Activated naive CD8-positive, alpha-beta T cell (primary cell): Measurements from ENCODE around the gene EMID1.
"Not testable (repeated sequence)": the region's sequence is repeated elsewhere in the genome, so short reads cannot be mapped to it uniquely, and the experiment has no call there.

ENCODE experiments used
- H3K27ac Mint-ChIP-seq: one replicate; pipeline ENCODE4 v1.8.0; 2021; ENCODE audit warnings: mixed read lengths
- H3K27me3 Mint-ChIP-seq: one replicate; pipeline ENCODE4 v1.8.0; 2021; ENCODE audit warnings: mixed read lengths
- H3K36me3 Mint-ChIP-seq: one replicate; pipeline ENCODE4 v1.8.0; 2021; ENCODE audit warnings: mixed read lengths
- H3K4me1 Mint-ChIP-seq: one replicate; pipeline ENCODE4 v1.8.0; 2021; ENCODE audit warnings: low read depth, mixed read lengths
- H3K4me3 Mint-ChIP-seq: one replicate; pipeline ENCODE4 v1.8.0; 2021; ENCODE audit warnings: mild to moderate bottlenecking, mixed read lengths
- H3K9me3 Mint-ChIP-seq: one replicate; pipeline ENCODE4 v1.8.0; 2021; ENCODE audit warnings: low read depth, mixed read lengths

The EMID1 gene

DNA sequence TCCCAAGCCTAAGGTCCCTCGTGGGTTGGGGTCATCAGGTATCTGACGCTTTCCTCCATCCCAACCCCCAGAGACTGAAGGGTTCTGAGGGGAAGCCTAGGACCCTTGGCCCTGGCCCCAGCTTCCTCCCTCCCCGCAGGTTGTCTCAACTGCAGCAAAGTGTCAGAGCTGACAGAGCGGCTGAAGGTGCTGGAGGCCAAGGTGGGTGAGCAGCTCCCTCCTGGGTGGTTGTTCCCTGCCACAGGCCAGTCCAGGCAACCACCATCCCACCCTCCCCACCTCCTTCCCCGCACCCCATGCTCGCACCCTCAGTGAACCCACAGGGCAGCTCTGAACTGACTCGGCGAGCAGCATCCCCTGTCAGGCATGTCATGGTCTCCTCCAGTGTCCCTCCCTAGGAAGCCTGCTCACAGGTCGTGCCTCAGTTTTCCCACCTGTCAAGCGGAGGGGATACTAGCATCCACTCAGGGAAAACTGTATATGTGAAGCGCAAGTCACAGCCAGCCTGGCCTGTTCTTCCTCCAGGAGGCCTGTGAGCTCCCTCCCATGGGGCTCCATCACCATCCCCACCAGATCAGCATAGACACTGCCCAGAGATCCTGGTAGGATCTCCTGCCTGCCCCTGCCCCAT is 20.8 kb downstream of the EMID1 start:
- H3K4me3 Mint-ChIP-seq, result no peak overlapping the region
- H3K4me1 Mint-ChIP-seq, result no peaks in the 10 kb centered on the region
- H3K9me3 Mint-ChIP-seq, result no peaks in the 10 kb centered on the region
- no peaks in the 10 kb centered on the region for H3K27me3 Mint-ChIP-seq
- H3K27ac Mint-ChIP-seq, result no peak overlapping the region
- H3K36me3 Mint-ChIP-seq, result no peaks in the 10 kb centered on the region

DNA sequence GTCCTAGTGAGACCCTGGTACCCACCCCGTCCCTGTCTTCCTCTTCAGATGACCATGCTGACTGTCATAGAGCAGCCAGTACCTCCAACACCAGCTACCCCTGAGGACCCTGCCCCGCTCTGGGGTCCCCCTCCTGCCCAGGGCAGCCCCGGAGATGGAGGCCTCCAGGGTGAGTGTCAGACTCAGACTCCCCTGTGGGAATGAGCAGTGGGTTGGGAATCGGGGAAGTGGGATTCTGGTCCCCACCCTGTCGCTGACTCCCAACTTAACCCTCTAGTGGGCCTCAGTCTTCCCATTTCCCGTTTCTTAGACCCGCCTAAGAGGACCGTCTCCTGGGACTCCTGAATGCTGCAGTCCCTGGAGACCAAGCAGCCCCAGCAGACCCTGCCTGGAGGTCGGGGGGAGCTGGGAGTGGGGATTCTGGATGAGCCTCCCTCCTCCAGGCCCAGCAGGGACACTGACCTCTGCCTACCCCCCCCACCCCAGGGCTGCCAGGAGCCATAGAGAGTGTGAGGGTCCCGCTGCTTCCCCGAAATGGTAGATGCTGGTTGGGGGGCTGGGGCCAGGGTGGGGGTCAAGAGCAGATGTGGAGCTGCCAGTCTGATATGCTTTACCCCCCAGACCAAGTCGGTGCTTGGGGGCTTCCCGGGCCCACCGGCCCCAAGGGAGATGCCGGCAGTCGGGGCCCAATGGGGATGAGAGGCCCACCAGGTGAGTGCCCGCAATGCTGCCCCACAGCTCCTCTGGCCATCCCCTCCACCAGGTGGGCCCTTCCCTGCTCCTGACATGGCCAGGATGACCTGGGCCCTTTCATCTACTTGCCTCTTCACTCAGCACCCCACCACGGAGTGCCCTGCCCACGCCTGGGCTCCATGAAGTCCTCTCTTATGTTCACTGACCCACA is 25.5 kb downstream of the EMID1 start:
- Mint-ChIP-seq H3K27ac (no peak overlapping the region), H3K4me3 (no peak overlapping the region), H3K27me3 (no peaks in the 10 kb centered on the region), H3K36me3 (no peaks in the 10 kb centered on the region), H3K4me1 (no peaks in the 10 kb centered on the region), H3K9me3 (peaks cover 5% of the 10 kb centered on the region)

DNA sequence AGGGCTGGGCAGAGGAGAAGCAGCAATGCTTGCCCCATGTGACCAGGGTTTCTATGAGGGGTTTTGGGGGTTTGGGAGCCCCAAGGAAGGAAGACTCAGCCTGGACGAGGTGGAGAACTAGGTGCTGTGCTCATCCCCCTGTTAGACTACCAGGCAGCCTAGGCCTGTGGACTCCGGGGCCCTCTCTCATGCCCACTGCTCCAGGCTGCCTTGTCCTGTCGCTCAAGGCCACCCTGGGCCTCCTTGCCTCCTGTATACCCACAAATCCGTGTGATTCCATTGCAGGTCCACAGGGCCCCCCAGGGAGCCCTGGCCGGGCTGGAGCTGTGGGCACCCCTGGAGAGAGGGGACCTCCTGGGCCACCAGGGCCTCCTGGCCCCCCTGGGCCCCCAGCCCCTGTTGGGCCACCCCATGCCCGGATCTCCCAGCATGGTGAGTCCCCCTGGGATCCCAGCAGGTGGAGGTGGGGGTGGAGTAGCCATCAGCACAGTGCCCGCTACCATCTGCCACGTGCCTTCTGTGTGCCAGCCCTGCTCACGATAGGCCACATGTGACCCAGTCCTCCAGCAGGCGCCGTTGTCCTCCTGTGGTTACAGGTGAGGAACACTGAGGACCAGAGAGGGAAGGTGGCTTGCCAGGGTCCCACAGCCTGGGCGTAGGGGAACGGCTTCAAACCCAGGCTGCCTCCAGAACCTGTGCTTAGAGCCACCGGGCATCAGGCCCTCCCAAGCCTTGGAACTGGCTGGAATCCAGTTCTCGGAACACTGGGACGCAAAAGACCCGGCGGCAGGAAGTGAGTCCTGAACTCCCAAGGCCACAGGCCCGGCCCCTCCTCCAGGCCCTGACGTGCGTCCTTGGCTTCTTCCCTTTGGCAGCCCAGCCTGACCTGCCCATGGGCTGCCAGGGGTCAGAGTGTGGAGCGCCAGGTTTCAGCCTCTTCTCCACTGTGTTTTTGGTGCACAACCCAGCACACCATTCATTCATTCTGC is 26.6 kb downstream of the EMID1 start:
- Mint-ChIP-seq H3K36me3 (no peaks in the 10 kb centered on the region), H3K27me3 (no peaks in the 10 kb centered on the region), H3K4me3 (no peak overlapping the region), H3K4me1 (no peaks in the 10 kb centered on the region), H3K27ac (no peak overlapping the region), H3K9me3 (peaks cover 5% of the 10 kb centered on the region)

DNA sequence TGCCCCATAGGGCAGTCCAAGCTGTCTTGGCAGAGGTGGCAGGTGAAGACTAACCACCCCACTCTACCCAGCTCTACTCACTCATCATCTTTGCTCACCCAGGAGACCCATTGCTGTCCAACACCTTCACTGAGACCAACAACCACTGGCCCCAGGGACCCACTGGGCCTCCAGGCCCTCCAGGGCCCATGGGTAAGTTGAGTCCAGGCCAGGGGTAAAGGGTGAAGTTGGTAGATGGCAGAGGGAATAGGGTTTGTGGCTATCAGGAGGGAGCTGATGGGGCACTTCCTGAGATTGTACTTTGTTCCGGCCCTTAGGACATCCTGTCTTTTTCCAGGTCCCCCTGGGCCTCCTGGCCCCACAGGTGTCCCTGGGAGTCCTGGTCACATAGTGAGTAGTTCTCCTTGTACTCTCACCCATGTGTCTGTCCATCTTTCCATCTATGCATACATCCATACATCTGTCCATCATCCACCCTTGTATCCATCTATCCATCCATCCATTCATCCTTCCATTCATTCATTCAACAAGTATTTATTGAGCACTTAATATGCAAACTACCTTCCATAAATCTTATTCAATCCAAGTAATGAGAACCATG is 27.7 kb downstream of the EMID1 start:
- no peaks in the 10 kb centered on the region for H3K4me1 Mint-ChIP-seq
- peaks cover 5% of the 10 kb centered on the region for H3K9me3 Mint-ChIP-seq
- H3K36me3 Mint-ChIP-seq, result no peaks in the 10 kb centered on the region
- H3K4me3 Mint-ChIP-seq, result no peak overlapping the region
- no peaks in the 10 kb centered on the region for H3K27me3 Mint-ChIP-seq
- no peak overlapping the region for H3K27ac Mint-ChIP-seq

DNA sequence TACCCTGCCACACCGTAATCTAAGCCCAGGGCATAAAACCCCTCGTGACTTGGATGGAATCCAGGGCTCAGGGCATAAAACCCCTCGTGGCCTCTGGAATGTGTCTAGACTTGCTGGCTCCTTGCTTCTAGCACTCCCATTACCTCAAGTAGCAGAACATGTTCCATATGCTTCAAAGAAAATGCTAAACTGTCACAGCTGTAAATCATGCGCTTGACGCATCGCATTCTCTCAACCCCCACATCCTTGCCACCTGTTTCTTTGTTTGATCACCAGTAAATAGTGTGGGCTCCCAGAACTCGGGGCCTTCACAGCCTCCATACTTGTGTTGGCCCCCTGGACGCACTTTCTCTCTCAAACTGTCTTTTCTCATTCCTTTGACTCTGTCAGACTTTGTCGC is 34.8 kb downstream of the EMID1 start:
- H3K9me3 Mint-ChIP-seq, H3K36me3 Mint-ChIP-seq, H3K4me1 Mint-ChIP-seq, H3K27ac Mint-ChIP-seq, H3K27me3 Mint-ChIP-seq, H3K4me3 Mint-ChIP-seq: not testable (repeated sequence)

DNA sequence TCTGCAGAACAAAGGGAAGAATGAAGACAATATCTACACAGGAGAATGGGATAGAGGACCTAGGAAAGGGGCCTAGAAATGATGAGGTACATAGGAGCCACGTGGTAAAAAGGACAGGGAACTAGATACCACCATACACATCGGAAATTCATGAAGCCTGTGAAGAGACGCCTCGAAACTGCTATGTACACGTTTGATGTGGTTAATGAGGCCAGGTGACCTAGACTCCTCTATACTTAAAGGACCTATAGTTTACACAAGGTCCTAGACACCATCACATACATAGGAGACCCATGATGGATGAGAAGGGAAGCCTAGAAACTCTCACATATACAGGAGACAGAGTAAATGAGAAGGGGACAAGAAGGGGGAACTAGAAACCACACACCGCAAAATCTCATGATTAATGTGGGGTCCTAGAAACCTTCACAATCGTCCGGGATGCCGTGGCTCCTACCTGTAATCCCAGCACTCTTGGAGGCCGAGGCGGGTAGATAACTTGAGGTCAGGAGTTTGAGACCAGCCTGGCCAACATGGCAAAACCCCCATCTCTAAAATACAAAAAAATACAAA is 38.3 kb downstream of the EMID1 start:
- Mint-ChIP-seq H3K9me3 (peaks cover 8% of the 10 kb centered on the region), H3K36me3 (peaks cover 5% of the 10 kb centered on the region), H3K4me1 (no peaks in the 10 kb centered on the region), H3K4me3 (no peak overlapping the region), H3K27ac (no peak overlapping the region), H3K27me3 (no peaks in the 10 kb centered on the region)

DNA sequence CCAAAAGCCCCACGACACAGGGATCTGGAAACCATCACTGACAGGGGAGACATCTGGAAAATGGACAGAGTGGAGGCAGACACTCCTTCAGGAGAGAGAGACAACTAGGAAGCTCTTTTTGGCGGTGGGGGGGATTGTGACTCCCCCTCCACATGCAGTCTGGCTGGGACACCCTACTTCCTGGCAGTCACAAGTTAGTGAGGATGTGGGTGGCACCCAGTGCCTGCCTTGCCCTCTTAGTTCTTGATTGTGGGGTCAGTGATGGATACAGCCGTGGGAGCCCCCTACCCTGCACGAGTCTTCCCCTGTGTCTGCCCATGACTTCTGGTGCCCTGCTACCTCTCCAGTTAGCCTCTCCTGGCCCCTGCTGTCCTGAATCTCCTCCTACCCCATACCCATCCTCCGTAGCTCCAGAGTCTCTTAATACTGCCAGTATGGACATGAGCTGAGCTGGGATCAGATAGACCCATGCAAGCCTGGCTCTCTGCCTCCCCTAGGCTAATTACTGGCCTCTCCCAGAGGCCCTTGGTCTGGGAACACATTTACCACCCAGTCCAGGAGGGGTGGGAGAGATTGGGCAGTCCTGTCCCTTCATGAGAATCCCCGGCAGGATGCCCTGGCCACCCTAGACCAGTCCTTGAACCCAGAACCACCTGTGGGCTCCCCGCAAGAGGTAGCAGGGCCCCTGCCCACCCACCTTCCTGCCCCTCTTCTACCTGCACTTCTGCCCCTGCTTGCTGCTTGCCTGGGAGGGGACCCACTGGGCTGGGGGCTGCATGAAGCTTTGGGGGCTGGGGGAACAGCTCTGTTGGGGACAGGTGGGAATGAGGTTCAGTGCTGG is 39.3 kb downstream of the EMID1 start:
- H3K27me3 Mint-ChIP-seq, result no peaks in the 10 kb centered on the region
- no peaks in the 10 kb centered on the region for H3K4me1 Mint-ChIP-seq
- H3K27ac Mint-ChIP-seq, result no peak overlapping the region
- peaks cover 4% of the 10 kb centered on the region for H3K9me3 Mint-ChIP-seq
- no peak overlapping the region for H3K4me3 Mint-ChIP-seq
- peaks cover 5% of the 10 kb centered on the region for H3K36me3 Mint-ChIP-seq

DNA sequence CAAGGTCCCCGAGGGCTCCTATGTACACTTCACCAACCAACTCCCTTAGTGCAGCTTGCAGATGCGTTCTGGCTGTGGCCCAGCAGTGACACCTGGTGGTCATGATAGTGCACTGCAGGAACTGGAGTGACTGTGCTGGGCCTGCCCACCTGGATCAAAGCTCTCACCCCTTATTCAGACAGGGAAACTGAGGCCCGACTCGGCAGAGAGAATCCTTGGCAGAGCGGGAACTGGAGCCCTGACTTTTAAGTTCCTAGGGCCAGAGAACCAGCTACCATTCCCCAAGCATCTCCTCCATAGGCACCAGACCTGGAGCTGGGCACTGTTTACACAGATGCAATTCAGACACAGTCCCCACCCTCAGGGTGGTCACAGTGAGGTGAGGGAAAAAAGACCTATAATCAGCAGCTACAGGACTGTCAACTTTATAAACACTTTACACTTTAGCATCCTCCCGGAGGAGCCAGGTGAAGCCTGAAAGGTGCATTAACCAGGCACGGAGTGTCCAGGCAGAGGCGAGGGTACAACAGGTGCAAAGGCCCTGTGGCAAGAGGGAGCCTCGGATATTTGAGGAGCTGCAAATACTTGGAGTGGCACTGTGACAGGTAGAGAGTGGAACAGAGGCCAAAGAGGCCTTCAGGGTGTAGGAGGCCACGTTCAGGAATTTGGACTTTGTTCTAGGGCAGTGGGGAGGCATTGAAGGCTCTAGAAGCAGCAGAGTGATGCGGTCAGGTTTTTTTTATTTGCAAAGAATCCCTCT is 40.1 kb downstream of the EMID1 start:
- Mint-ChIP-seq H3K9me3 (peaks cover 4% of the 10 kb centered on the region), H3K27ac (no peak overlapping the region), H3K36me3 (peaks cover 5% of the 10 kb centered on the region), H3K4me3 (no peak overlapping the region), H3K27me3 (no peaks in the 10 kb centered on the region), H3K4me1 (no peaks in the 10 kb centered on the region)

DNA sequence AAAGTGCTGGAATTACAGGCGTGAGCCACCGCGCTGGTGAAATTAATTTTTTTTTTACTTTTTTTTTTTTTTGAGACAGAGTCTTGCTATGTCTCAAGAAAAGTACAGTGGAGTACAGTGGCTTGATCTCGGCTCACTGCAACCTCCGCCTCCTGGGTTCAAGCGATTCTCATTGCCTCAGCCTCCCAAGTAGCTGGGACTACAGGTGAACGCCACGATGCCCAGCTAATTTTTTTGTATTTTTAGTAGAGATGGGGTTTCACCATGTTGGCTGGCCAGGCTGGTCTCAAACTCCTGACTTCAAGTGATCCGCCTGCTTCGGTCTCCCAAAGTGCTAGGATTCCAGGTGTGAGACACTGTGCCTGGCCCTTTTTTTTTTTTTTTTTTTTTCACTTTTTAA is 42.2 kb downstream of the EMID1 start:
- not testable (repeated sequence) for H3K36me3 Mint-ChIP-seq

DNA sequence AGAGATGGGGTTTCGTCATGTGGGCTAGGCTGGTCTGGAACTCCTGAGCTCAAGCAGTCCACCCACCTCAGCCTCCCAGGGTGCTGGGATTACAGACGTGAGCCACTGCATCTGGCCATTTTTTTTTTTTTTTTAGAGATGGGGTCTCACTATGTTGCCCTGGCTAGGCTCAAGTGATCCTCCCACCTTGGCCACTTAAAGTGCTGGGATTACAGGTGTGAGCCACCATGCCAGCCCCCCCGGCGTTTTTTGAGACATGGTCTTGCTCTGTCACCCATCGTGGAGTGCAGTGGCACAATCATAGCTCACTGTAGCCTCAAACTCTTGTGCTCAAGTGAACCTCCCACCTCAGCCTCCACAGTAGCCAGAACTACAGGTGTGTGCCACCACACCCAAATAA is 45.6 kb downstream of the EMID1 start:
- Mint-ChIP-seq H3K36me3 (no peaks in the 10 kb centered on the region), H3K27ac (no peak overlapping the region), H3K27me3 (no peaks in the 10 kb centered on the region), H3K9me3 (no peaks in the 10 kb centered on the region), H3K4me3 (no peak overlapping the region), H3K4me1 (no peaks in the 10 kb centered on the region)

More for the DNA sequence above, 42.2 kb downstream of the EMID1 start:
- not testable (repeated sequence) for H3K4me1 Mint-ChIP-seq, H3K4me3 Mint-ChIP-seq, H3K27me3 Mint-ChIP-seq, H3K9me3 Mint-ChIP-seq, H3K27ac Mint-ChIP-seq

DNA sequence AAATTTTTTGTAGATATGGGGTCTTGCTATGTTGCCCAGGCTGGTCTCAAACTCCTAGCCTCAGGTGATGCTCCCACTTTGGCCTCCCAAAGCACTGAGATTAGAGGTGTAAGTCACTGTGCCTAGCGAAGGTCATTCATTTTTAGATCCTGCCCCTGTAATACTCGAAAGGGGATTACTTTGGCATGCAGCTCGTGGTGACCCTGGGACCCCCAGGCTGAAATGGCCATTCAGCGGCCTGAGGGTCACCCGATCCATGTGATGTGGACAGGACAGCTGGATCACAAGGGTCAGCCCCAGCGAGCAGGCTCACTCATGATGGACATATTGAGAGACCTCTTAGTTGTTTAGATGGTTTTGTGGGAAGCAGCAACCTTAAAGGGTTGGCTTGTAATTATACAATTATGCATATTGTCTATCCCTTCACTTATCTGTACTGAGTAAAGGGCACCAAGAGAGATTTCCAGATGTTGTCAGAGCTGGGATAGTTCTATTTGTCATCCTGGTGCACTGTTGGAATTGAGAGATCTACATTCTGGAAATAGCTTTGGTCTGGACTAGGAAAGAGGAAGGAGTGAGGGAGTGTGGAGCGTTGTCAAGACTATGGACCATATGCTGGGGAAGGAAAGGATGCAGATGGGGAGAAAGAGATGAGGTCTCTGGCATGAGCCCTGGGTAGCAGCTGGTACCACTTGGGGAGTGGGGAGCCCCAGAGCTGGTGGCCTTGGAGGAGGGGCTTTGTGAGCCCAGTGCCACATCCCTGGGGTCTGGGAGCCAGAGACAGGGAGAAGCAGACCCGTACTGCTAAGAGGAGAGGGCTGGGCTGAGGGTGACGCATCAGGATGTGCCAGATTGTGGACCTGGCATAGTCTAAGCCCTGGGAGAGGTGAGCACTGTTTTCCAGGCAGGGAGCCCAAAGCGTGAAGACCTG is 46.5 kb downstream of the EMID1 start:
- Mint-ChIP-seq H3K27me3 (no peaks in the 10 kb centered on the region), H3K4me3 (no peak overlapping the region), H3K36me3 (no peaks in the 10 kb centered on the region), H3K27ac (no peak overlapping the region), H3K4me1 (no peaks in the 10 kb centered on the region), H3K9me3 (no peaks in the 10 kb centered on the region)

DNA sequence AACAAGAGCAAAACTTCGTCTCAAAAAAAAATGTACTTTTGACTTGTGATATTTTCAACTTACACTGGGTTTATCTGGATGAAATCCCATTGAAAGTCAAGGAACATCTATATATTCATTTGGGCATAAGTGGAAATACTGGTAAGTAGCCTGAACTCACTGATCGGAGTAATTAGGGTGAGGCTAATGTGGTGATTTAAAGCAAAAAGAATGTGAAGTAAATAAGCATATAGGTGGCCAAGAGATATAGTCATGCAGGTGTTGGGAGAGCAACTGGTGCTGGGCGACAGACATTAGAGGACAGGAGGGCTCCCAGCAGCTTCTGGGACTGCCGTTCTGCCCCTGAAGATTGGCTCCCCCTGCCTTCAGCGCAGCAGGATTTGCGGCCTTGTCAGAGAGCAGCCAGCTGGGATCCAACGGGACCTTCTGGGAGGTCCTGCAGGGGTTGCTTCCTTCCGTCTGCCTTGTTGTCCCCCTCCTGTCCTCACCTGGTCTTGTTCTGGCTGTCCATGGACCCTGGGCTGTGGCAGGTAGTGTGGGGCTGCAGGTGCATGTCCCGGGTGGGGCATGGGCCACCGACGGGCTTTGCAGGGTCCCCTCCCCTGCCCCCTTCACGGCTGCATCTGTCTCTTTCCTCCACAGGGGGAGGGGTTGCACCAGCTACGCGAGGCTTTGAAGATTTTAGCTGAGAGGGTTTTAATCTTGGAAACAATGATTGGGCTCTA is 48.0 kb downstream of the EMID1 start:
- Mint-ChIP-seq H3K36me3 (no peaks in the 10 kb centered on the region), H3K27ac (no peak overlapping the region), H3K27me3 (no peaks in the 10 kb centered on the region)

More for the DNA sequence above, 48.0 kb downstream of the EMID1 start:
- H3K4me3 Mint-ChIP-seq, result no peak overlapping the region
- no peaks in the 10 kb centered on the region for H3K9me3 Mint-ChIP-seq
- peaks cover 4% of the 10 kb centered on the region for H3K4me1 Mint-ChIP-seq
